Stimulated activated CD4-positive, alpha-beta T cell treated with anti-CD3 and anti-CD28 coated beads, Interleukin-12 subunit alpha, Interleukin-12 subunit beta, amount 100 ng/mL, for 24 hours (primary cell): ENCODE results near the gene PPIG.
"Not testable (repeated sequence)": the region's sequence is repeated elsewhere in the genome, so short reads cannot be mapped to it uniquely, and the experiment has no call there.

ENCODE experiments used
- DNase-seq, 2 experiments: peaks; one replicate each; pipeline ENCODE4 v3.0.0-alpha.2; 2020; ENCODE audit warnings: low read depth in 2 of 2

PPIG gene

GRCh38 chr2:169590804-169591203 is 6.7 kb downstream of the PPIG start:
- DNase-seq, result no peak

GRCh38 chr2:169596546-169596945 is 12.4 kb downstream of the PPIG start:
- not testable (repeated sequence) for DNase-seq

GRCh38 chr2:169598982-169599381 is 14.8 kb downstream of the PPIG start:
- no peak for DNase-seq

- DNase-seq, result no peak
Observed at GRCh38 chr2:169599568-169599967, 15.4 kb downstream of the PPIG start.

GRCh38 chr2:169609264-169609663 is 25.1 kb downstream of the PPIG start:
- DNase-seq, result no peak

GRCh38 chr2:169613876-169614275 is 29.7 kb downstream of the PPIG start:
- DNase-seq, result no peak

- DNase-seq, result not testable (repeated sequence)
Observed at GRCh38 chr2:169615982-169616381, 31.8 kb downstream of the PPIG start.

GRCh38 chr2:169619946-169620345 is 35.8 kb downstream of the PPIG start:
- no peak for DNase-seq

- DNase-seq, result no peak
Observed at GRCh38 chr2:169620509-169620908, 36.4 kb downstream of the PPIG start.

GRCh38 chr2:169623235-169623634 is 39.1 kb downstream of the PPIG start:
- no peak for DNase-seq

- DNase-seq, result no peak
Observed at GRCh38 chr2:169625781-169626180, 41.6 kb downstream of the PPIG start.

- DNase-seq, result no peak
Observed at GRCh38 chr2:169636440-169637097, 52.4 kb downstream of the PPIG start.

GRCh38 chr2:169637620-169638019 is 53.5 kb downstream of the PPIG start:
- no peak for DNase-seq

GRCh38 chr2:169640104-169640503 is 56.0 kb downstream of the PPIG start:
- no peak for DNase-seq

- no peak for DNase-seq
Observed at GRCh38 chr2:169641464-169641863, 57.3 kb downstream of the PPIG start.

GRCh38 chr2:169644173-169644572 is 60.0 kb downstream of the PPIG start:
- no peak for DNase-seq

GRCh38 chr2:169647496-169647895 is 63.3 kb downstream of the PPIG start:
- no peak for DNase-seq

GRCh38 chr2:169649278-169649677 is 65.1 kb downstream of the PPIG start:
- DNase-seq, result no peak

- no peak for DNase-seq
Observed at GRCh38 chr2:169653636-169654035, 69.5 kb downstream of the PPIG start.

- DNase-seq, result no peak
Observed at GRCh38 chr2:169656164-169656563, 72.0 kb downstream of the PPIG start.

GRCh38 chr2:169658877-169659276 is 74.7 kb downstream of the PPIG start:
- DNase-seq, result no peak

GRCh38 chr2:169659320-169659719 is 75.2 kb downstream of the PPIG start:
- no peak for DNase-seq

GRCh38 chr2:169661265-169661664 is 77.1 kb downstream of the PPIG start:
- DNase-seq, result no peak

- DNase-seq, result no peak
Observed at GRCh38 chr2:169662744-169663143, 78.6 kb downstream of the PPIG start.
